ENCODE data around the gene KCNQ1OT1.

The KCNQ1OT1 gene

DNA sequence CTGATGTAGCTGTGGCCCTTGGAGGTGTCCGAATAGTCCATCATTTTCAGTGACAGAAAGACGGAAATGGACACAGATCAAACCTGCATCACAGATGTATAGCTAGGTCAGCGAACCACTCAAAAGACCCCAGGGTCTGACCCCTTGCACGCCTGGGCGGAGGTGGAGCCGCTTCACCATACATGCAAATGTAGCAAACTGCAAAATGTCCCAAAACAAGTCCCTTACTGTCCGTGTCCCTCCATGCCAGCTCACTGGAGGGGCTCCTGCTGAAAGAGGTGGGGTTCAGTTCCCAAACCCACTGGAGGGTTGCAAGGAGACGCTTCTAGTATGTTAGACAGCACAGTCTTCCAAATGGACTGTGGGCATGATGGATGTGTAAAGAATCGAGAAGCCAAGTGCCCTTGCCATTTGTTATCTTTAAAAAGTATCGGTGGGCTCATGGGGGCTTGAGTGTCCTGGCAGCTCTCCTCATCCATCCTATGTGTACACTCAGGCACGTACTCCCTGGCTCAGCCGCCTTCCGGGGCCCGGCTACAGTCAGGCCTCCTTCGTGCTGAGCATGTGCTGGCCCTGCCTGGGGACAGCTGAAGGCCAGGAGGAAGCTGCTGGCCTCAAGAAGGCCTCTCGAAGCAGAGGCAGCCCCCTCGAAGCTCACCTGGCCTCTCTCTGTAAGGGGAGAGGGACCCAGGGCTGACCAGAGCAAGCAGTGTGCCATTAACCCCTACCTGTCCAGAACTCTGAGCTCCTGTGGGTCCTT is 20.2 kb upstream of the KCNQ1OT1 start:
- DNase-seq = no peak

- DNase-seq = no peak
Observed at GRCh38 chr11:2718817-2719438, 19.1 kb upstream of the KCNQ1OT1 start.

DNA sequence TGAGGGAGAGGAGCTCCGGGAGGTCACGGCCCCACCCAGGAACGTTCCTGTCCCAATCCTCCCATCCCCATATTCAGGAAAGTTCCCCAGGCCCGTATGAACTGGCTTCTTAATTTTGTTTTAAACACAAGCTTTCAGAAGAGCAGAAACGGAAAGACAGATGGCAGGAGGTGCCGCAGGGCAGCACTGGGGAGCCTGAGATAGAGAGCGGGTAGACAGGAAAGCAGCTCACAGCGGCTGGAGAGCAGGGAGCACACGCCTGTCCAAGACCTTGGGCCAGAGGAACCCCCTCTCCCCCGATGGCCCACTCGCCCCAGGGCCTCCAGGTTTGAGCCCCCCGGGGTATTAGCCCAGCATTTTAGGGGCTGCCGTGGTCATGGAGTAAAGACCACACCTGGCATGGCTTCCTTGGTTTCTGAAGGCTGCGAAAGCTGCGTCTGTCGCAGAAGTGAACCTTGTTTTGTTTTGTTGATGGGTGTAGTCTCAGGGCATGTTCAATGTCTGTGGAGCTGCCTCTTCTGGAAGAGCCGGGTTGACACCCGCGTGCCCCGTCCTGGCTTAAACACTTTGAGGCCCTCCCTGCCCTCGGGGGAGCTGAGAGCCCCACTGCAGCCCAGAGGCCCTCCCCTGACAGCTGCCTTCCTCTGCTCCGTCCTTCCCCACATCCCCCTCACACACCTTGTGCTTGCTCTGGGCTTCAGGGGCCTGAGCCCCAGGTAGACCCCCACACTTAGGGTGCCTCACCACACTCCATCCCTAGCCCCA is 17.9 kb upstream of the KCNQ1OT1 start:
- no peak for DNase-seq

DNA sequence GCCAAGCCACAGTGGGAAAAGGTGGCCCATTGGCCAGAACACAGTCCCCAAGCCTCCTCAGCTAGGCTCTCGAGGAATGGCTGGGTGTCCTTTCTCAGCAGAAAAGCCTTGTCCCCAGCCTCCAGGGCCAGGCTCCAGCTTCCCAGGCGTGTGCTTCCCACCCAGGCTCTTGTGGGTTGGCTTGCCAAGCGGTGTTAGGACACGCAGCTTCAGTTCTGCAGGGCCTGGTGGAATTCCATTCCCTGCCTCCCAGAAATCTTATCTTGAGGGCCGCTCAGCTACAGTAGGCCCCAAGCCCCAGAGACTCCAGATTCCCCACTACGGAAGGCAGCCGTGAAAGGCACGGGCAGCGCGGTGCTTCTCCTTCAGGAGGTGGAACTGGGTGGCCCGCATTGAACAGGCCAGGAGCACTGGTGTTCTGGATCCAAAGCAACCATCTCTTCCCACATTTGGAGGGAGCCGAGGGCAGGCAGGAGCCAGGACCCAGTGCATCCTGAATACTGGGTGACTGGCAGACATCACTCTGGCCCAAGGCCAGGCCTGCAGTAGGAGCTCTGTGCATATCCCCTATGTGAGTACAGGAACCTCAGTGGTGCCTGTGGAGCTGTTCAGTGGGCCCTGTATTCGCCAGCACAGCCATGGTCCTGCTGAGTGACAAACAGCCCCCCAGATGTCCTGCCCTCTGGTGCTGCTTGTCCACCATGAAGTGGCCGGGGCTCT is 16.7 kb upstream of the KCNQ1OT1 start:
- DNase-seq = no peak

DNA sequence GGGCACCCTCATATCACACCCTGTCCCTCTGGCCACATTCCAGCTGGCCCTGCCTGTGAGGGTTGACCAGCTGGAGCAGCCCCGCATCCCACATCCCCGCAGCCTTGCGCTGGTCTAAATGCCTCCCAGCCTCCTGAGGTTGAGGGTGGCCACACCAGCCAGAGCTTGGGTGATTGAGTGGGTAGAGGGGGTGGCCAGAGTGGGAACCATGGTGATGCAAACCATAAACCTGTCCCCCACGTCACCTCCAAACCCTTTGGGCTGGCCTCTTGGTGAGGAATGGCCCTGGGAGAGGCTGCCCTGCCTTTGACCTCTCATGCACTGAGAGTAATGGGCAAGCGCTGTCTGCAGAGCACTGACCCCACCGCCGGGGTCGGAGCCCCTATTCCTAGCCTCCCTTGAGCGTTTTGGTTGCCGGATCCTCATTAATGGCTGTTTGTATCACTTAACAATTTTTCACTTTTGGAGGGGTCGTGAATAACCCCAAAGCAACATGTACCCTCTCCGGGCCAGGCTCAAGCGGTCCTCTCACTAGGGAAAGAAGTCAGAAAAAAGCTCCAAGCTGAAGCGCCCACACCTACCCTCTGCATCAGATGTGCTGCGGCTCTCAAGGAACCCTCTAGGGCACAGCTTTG is 16.0 kb upstream of the KCNQ1OT1 start:
- DNase-seq = no peak

DNA sequence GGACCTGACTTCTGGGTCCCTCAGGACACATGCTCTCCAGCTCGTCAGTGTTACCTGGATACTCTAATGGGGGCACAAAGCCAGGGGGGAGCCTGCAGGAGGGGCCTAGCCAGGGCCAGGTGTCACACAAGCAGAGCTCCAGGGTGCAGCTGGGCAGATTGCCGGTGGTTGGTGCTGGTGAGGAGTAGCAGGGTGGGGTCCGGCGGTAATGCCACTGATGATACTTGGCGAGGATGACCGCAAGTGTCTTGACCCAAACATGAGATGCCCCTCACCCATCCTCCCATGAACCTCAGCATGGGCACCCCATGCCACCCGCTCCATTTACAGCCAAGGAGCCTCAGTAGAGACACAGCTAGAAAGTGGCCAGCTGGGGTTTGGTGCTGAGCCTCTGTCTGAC is 15.1 kb upstream of the KCNQ1OT1 start:
- DNase-seq = no peak

- no peak for DNase-seq
Observed at GRCh38 chr11:2714463-2714800, 14.6 kb upstream of the KCNQ1OT1 start.

GRCh38 chr11:2713661-2714462 is 14.1 kb upstream of the KCNQ1OT1 start:
- no peak for DNase-seq

DNA sequence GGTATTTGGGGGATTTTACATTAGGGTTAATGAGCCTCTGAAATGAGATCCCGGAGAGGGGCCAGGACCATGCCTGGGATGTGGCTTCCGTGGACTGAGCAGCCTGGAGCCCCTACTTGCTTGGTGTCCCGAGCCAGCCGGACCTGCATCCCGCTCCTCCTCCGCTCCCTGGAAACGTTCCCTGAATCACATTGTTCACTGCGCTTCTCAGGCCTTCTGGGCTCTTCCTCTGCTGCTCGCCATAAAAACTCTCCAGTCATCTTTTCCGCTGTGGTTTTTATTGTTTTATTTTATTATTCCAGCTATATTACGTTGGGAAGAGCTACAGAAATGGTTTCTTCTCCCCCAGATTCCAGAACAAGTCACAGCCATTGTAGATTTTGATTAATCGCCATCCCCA is 13.3 kb upstream of the KCNQ1OT1 start:
- DNase-seq = no peak

DNA sequence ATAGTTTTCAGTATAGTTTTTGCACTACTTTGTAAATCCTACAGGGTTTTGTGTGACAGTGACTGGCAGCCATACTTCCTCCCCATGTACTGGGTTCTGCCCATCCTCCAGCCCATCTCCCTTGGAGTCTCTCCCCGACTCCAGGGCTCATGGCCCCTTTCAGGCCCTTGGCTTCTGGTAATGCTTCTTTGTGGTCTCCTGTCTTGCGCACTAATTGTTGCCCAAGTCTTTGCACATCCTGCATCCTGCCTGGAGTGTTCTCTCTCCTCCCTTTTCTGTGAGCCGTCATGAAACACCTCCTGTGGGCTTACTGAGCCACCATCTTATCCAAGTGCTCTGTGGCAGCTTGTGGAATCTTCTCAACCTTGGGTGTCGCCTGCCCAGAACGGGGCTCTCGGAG is 11.4 kb upstream of the KCNQ1OT1 start:
- no peak for DNase-seq

DNA sequence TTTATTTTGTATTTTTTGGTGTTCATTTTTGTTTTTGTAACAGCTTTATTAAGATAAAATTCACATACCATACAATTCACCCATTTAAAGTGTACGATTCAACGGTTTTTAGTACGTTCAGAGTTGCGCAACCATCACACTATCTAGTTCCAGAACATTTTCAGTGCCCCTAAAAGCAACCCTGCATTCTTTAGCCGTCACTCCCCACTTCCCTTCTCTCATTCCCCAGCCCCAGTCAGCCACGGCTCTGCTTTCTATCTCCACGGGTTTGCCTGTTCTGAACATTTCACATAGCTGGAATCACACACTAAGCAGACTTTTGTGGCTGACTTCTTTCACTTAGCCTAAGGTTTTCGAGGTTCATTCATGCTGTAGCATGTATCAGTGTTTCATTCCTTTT is 9.6 kb upstream of the KCNQ1OT1 start:
- no peak for DNase-seq

DNA sequence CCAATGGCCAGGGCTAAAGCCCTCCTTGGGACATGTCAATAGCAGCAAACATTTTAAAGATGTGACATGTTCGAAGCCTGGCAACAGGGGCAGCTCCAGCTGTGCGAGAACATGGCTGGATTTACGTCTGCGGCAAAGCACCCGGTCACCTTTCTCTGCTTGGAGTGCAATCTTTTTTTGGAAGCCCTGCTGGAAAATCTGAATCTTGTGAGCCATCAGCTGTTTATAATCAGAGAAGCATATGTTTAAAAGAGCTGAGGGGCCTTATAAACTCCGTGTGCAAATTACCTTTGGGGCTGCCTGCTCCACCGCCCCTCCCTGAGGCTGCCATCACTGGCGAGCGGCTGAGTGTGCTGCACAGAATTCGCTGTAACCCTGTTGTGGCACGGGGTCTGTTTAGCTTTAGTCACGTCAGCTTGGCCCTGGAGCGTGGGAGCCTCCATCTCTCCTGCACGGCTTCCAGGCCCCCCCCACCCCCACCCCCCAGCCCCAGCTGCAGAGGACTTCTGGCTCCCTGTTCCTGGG is 9.0 kb upstream of the KCNQ1OT1 start:
- DNase-seq = no peak

GRCh38 chr11:2708151-2708581 is 8.4 kb upstream of the KCNQ1OT1 start:
- DNase-seq = no peak

- no peak for DNase-seq
Observed at GRCh38 chr11:2707736-2708135, 7.9 kb upstream of the KCNQ1OT1 start.

DNA sequence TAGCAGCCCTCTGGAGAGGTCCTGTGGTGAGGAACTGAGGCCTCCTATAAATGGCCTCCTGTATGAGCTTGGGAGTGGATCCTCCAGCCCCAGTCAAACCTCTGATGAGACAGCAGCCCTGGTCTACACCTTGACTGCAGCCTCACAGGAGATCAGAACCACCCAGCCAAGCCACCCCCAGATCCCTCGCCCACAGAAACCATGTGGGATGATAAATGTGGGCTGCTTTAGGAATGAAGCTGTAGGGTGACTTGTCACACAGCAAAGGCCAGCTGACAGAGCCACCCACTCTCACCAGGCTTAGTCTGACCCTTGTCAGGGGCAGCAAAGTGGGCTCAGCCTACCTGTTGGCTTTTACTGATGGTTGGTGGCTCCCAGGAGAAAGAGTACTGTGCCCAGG is 6.5 kb upstream of the KCNQ1OT1 start:
- DNase-seq = no peak

DNA sequence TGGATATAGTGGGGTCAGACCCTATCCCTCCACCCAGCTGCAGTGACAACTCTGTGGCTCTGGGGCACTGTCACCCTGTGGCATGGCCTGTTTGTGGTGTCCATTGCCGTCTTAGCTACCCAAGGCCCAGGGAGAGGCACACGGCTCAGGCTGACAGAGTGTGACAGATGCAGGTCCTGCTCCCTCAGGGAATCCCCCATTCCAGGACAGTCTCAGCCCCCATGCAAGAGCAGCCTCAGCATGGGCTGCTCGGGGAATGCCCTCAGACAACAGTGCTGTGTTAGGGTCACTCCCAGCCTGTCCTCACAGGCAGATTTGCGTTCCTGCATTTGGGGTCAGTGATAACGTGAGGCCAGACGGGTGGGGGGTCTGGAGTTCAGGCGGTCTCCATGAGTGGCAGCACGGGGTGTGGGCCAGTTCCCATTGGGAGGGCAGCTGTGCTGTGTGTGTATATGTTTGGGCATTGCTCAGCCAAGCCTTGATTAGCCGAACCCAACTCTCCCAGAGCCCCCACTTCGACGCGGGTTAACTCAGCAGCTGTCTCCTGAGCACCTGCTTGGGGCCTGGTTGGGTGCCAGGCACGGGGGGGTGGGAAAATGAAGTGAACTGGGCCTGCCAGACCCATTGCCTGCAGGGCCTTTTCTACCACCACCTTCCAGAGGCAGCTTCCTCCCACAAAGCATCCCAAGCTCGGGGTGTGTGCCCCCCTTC is 5.3 kb upstream of the KCNQ1OT1 start:
- DNase-seq = no peak

- DNase-seq = no peak
Observed at GRCh38 chr11:2704356-2704755, 4.6 kb upstream of the KCNQ1OT1 start.

GRCh38 chr11:2703363-2704141 is 3.8 kb upstream of the KCNQ1OT1 start:
- no peak for DNase-seq

DNA sequence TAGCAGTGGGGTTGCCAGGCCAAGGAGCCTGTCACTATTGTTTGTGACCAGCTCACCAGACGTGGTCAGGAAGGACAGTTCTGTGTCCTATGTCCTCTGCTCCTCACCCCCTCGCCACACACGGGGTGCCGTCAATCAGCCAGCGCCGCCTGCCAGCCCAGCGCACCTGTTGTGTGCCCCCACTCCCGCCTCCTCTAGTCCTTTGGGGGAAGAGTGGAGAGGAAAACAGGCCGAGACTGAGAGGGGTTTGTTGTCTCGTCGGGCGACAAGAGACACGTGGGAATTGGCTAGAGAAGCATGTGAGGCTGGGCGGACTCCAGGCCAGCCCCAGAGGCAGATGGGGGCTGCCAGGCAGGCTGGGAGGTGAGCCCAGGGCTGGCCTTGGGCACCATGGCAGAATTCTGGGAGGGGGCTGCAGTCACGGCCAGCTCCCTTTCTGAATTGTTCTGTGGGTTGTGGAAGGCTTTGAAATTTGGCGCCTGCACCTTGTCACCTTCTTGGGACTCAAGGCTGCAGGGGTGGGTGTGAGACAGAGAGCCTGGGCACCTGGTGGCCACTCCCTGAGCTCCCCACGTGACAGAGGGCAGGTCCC is 3.1 kb upstream of the KCNQ1OT1 start:
- DNase-seq = no peak

GRCh38 chr11:2701898-2702434 is 2.2 kb upstream of the KCNQ1OT1 start:
- DNase-seq = no peak
